Cardiac septum (tissue), 1 donor: Measurements from ENCODE around the gene ID2. TPM values are rescaled to one million over a fixed set of nuclear protein-coding genes. Genes with fewer than 3 reads are reported as not detected.

Experiments
- DNase-seq: peaks from one replicate; pipeline ENCODE4 v3.0.0-alpha.2; 2020; ENCODE audit warnings: low spot score
- intact Hi-C: fragments of 100-400 bp; cut with DNase I; formaldehyde crosslinking; loops from one replicate; pipeline ENCODE4 v1.14.0; 2022
- total RNA-seq: library from RNA; stranded (reverse); fragmentation: NEBNext Ultra II Directional; extraction: Animal tissue kit (Norgen Biotek cat#: 25700); gene quantifications from one replicate; pipeline ENCODE4 v1.2.1, GENCODE V29; 2021
- donor health status: DM: no; HTN: no; CAD: no.

The ID2 gene
- total RNA-seq, 1 donor from 2014 or later, result 35.1 TPM

- DNase-seq, result peak; percentile 53
- intact Hi-C loops, result no loop called here
Observed at GRCh38 chr2:8663997-8664396, 17.9 kb upstream of the ID2 start.

GRCh38 chr2:8666581-8666980 lies 15.3 kb upstream of the ID2 start:
- intact Hi-C loops, result no loop called here
- DNase-seq, result no peak

DNA sequence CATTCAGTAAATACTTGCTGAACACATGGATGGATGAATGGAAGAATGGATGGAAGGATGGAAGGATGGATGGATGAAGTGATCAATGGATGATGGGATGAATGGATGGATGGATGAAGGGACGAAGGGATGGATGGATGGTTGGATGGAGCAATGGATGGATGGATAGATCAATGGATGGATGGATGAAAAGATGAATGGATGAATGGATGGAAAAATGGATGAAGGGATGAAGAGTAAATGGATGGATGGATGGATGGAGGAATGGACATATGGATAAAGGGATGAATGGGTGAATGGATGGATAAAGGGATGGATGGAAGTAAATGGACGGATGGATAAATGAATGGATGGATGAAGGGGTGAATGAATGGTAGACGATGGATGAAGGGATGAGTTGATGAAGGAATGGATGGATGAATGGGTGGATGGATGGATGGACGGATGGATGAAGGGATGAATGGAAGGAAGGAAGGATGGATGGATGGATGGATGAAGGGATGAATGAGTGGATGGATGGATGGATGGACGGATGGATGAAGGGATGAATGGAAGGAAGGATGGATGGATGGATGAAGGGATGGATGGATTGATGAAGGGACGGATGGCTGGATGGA lies 13.9 kb upstream of the ID2 start:
- intact Hi-C loops, result no loop called here
- DNase-seq, result no peak

- intact Hi-C loops, result no loop called here
- no peak for DNase-seq
Observed at GRCh38 chr2:8669157-8669817, 12.6 kb upstream of the ID2 start.

DNA sequence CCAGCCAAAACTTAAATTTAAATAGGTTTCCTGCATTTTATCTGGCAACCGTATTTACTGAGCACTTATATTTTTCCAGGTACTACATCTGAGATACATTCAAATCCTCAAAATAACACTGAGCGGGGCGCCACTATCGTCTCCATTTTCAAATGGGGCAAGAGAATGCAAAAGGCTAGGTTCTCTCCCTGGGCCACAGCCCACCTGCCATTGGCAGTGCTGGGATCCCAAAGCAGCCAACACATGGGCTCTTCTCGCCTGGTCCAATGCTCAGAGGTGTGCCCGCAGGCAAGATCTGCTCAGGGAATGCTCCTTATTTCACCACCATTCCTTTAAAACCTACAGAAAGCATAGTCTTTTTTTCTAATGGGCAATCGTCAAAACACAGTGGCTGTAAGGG lies 11.3 kb upstream of the ID2 start:
- intact Hi-C loops, result no loop called here
- no peak for DNase-seq

- intact Hi-C loops, result no loop called here
- peak; percentile 51 for DNase-seq
Observed at GRCh38 chr2:8671176-8671575, 10.7 kb upstream of the ID2 start.

GRCh38 chr2:8671802-8672201 lies 10.1 kb upstream of the ID2 start:
- intact Hi-C loops, result no loop called here
- DNase-seq, result no peak

GRCh38 chr2:8672940-8673339 lies 8.9 kb upstream of the ID2 start:
- intact Hi-C loops, result no loop called here
- peak; percentile 31 for DNase-seq

GRCh38 chr2:8673381-8673780 lies 8.5 kb upstream of the ID2 start:
- DNase-seq, result no peak
- intact Hi-C loops, result no loop called here

GRCh38 chr2:8674420-8675009 lies 7.3 kb upstream of the ID2 start:
- intact Hi-C loops, result loop anchor here (5.0 kb wide), 6 partner anchors 82 to 672 kb away; no protein-coding TSS in a partner anchor

GRCh38 chr2:8675543-8675942 lies 6.3 kb upstream of the ID2 start:
- DNase-seq, result no peak
- intact Hi-C loops, result loop anchor here (5.0 kb wide), 6 partner anchors 83 to 673 kb away; no protein-coding TSS in a partner anchor

More at GRCh38 chr2:8674420-8675009, 7.3 kb upstream of the ID2 start:
- peak; percentile 44 for DNase-seq

- intact Hi-C loops, result loop anchor here (5.0 kb wide), 6 partner anchors 84 to 674 kb away; no protein-coding TSS in a partner anchor
- DNase-seq, result peak; percentile 94
Observed at GRCh38 chr2:8676191-8676920, 5.5 kb upstream of the ID2 start.

DNA sequence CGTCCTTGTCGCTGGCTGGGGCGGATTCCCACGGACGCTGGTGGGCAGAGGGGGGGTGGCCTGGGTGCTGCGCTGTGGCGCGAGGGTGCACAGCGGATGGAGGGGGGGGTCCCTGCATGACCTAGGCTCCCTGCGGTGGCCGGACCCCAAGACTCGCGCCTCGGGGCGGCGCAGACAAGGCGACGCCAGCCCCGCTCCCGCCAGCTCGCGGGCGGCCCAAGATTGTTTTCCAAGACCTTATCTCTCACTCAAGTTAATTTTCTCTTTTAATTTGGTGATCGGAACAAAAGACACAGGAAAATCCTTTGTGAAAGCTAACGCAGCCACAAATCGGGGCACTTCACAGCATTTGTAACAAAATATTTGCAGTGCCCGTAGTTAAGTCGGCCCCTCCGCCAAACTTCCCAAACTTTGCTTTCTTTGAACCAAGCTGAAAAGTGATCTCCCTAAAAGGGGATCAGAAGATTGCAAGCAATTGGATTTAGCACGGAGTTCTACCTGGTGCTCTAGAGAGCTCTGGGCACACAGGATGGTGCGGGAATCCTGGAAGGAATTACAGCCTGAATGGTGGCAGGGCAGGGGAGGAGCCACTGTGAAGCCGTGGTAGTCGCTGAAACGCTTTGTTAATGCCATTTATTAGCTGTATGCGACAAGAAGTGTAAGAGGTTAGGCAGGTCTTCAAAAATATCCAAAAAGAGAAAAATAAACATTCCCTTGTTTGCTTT lies 4.8 kb upstream of the ID2 start:
- intact Hi-C loops, result loop anchor here (5.0 kb wide), 6 partner anchors 85 to 675 kb away; no protein-coding TSS in a partner anchor
- peak; percentile 64 for DNase-seq

- DNase-seq, result peak; percentile 75
- intact Hi-C loops, result loop anchor here (2.0 to 5.0 kb wide), 7 partner anchors 86 to 676 kb away; no protein-coding TSS in a partner anchor
Observed at GRCh38 chr2:8677646-8678592, 3.9 kb upstream of the ID2 start.

DNA sequence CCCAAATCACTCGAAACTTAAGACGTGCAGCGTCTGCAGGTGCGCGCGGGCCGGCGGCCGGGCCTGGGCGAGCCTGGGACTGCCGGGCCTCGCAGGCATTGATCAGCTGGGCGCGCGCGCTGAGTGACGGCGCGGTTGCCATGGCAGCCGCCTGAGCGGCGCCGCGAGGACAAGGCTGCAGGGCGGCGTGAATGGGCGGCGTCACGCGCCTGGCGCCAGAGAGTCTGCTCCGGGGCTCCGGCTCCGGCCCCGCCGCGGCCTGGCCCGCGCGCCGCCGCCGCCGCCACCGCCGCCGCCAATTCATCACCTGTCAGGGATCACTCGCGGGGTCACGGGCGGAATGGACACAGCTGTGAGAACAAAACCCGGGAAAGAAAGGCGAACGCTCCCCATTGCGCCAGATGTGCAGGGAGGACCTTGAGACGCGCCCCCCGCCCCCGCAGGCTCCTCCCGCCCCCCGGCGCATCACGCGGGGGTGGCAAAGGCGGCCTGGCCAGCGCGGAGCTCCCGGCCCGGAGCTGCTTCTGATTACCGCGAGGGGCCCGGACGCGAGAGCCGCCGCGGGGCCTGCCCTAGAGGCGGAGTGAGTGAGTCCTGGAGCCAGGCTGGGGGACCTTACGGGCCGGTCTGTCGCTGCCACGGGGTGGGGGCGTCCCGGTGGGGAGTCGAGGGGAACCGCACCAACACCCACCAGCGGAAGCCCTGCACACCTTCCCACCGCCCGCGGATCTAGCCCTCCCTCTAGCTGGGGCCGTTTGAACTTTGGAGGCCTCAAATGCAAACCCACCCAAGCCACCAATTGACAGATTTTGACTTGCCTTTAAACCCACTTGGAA lies 2.9 kb upstream of the ID2 start:
- DNase-seq, result peak; percentile 96
- intact Hi-C loops, result loop anchor here (2.0 to 5.0 kb wide), 7 partner anchors 87 to 677 kb away; no protein-coding TSS in a partner anchor

DNA sequence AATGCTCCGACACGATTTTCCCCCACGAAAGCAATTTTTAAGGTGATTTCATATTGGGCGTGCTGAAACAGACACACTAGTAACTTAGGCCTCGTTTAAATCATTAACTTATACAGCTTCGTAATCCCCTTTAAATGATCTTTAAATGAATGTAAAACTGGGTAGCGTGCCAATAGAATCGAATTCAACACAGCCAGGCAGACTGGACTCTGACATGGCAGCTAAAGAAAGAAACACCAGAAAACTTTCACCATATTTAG lies 2.4 kb upstream of the ID2 start:
- intact Hi-C loops, result loop anchor here (2.0 to 5.0 kb wide), 7 partner anchors 87 to 677 kb away; no protein-coding TSS in a partner anchor
- DNase-seq, result no peak
